IMR-90 (cell line): ENCODE results near the gene RTN1. TPM values are rescaled to one million over a fixed set of nuclear protein-coding genes. Genes with fewer than 3 reads are reported as not detected.

Source experiments
- ATAC-seq: fragments of 200-7000 bp; cut with Tn5 transposase; 2 replicates; pipeline ENCODE4 v1.9.1; 2020; ENCODE audit warnings: low read depth, mild to moderate bottlenecking, moderate library complexity
- BruUV-seq: library from RNA; stranded (reverse); fragments of 400-500 nt; replicated peaks from 2 replicates; lab custom pipeline; 2021; lab: Mats Ljungman, UMichigan
- CTCF ChIA-PET: fragments of 300-600 bp; formaldehyde crosslinking; extraction: SDS; loops from one replicate; lab custom pipeline; 2021; ENCODE audit warnings: antibody characterized with exemption; lab: Yijun Ruan, JAX
- POLR2A ChIA-PET: fragments of 300-600 bp; sonication (Branson Sonifier 250); formaldehyde crosslinking; loops from one replicate; lab custom pipeline; 2022; ENCODE audit warnings: antibody characterized with exemption; ENCODE audit not compliant: unreplicated experiment; lab: Charles Lee
- DNase-seq: peaks from one replicate; pipeline ENCODE4 v3.0.0; 2013
- H2AFZ ChIP-seq: replicated peaks from 2 replicates; pipeline ENCODE3; 2013; ENCODE audit warnings: low read length, mild to moderate bottlenecking; ENCODE audit not compliant: poor library complexity
- H2AK5ac ChIP-seq: 2 replicates; pipeline ENCODE4 v1.6.1; 2013; ENCODE audit warnings: low read depth, low read length, inconsistent platforms
- H2AK9ac ChIP-seq: replicated peaks from 2 replicates; pipeline ENCODE3; 2013; ENCODE audit warnings: mild to moderate bottlenecking, low read depth, low read length, moderate library complexity; ENCODE audit not compliant: poor library complexity
- H2BK120ac ChIP-seq: 2 replicates; pipeline ENCODE4 v1.6.1; 2013; ENCODE audit warnings: low read depth, low read length, inconsistent platforms
- H2BK15ac ChIP-seq: 3 replicates; pipeline ENCODE4 v1.6.1; 2013; ENCODE audit warnings: low read depth, low read length, inconsistent platforms
- H2BK20ac ChIP-seq: 2 replicates; pipeline ENCODE4 v1.6.1; 2013; ENCODE audit warnings: low read depth, mild to moderate bottlenecking, inconsistent platforms, low read length, moderate library complexity
- H2BK5ac ChIP-seq: 2 replicates; pipeline ENCODE4 v1.6.1; 2013; ENCODE audit warnings: mild to moderate bottlenecking, low read depth, low read length, inconsistent platforms; ENCODE audit not compliant: poor library complexity, severe bottlenecking
- H3K14ac ChIP-seq: replicated peaks from 2 replicates; pipeline ENCODE4 v1.6.1; 2013; ENCODE audit warnings: low read depth, low read length, inconsistent platforms
- H3K18ac ChIP-seq: 2 replicates; pipeline ENCODE4 v1.6.1; 2013; ENCODE audit warnings: low read depth, low read length, control low read depth
- H3K23ac ChIP-seq: 2 replicates; pipeline ENCODE4 v1.6.1; 2013; ENCODE audit warnings: low read depth, low read length, inconsistent platforms
- H3K27ac ChIP-seq: 2 replicates; pipeline ENCODE4 v1.5.1; 2013; ENCODE audit warnings: mild to moderate bottlenecking, control low read depth, low read length; ENCODE audit not compliant: insufficient read depth
- H3K27me3 ChIP-seq: 2 replicates; pipeline ENCODE4 v1.6.1; 2013; ENCODE audit warnings: low read length; ENCODE audit not compliant: control insufficient read depth, insufficient read depth
- H3K36me3 ChIP-seq: 2 replicates; pipeline ENCODE4 v1.6.1; 2013; ENCODE audit warnings: low read length, mixed read lengths; ENCODE audit not compliant: control insufficient read depth, insufficient read depth
- H3K4ac ChIP-seq: 2 replicates; pipeline ENCODE4 v1.6.1; 2013; ENCODE audit warnings: low read depth, low read length, inconsistent platforms
- H3K4me1 ChIP-seq: 2 replicates; pipeline ENCODE4 v1.6.1; 2013; ENCODE audit warnings: low read length, mixed read lengths; ENCODE audit not compliant: control insufficient read depth, insufficient read depth
- H3K4me2 ChIP-seq: 2 replicates; pipeline ENCODE4 v1.6.1; 2013; ENCODE audit warnings: low read depth, mild to moderate bottlenecking, control low read depth, low read length, moderate library complexity
- H3K4me3 ChIP-seq: 2 replicates; pipeline ENCODE4 v1.5.1; 2013; ENCODE audit warnings: low read depth, mild to moderate bottlenecking, control low read depth, low read length, moderate library complexity; ENCODE audit not compliant: insufficient read depth
- H3K56ac ChIP-seq: 2 replicates; pipeline ENCODE4 v1.6.1; 2013; ENCODE audit warnings: low read length, inconsistent platforms; ENCODE audit not compliant: insufficient read depth; ENCODE audit errors: extremely low read depth
- H3K79me1 ChIP-seq, 2 experiments: 2 replicates each; pipeline ENCODE4 v1.6.1; 2013; ENCODE audit warnings: low read length in 2 of 2, inconsistent platforms in 1 of 2, low read depth in 1 of 2
- H3K9ac ChIP-seq: 2 replicates; pipeline ENCODE4 v1.6.1; 2013; ENCODE audit warnings: low read depth, low read length, control low read depth
- H3K9me1 ChIP-seq: 2 replicates; pipeline ENCODE4 v1.6.1; 2013; ENCODE audit warnings: low read length, inconsistent platforms; ENCODE audit not compliant: insufficient read depth
- H3K9me3 ChIP-seq: 2 replicates; pipeline ENCODE4 v1.6.1; 2013; ENCODE audit warnings: low read length; ENCODE audit not compliant: control insufficient read depth, insufficient read depth
- H4K20me1 ChIP-seq: 2 replicates; pipeline ENCODE4 v1.6.1; 2013; ENCODE audit warnings: low read length, inconsistent platforms; ENCODE audit not compliant: insufficient read depth
- H4K5ac ChIP-seq: 2 replicates; pipeline ENCODE4 v1.6.1; 2013; ENCODE audit warnings: mild to moderate bottlenecking, low read depth, low read length, control low read depth
- H4K8ac ChIP-seq, 2 experiments: 2 replicates each; pipeline ENCODE4 v1.6.1; 2013; ENCODE audit warnings: low read depth in 2 of 2, low read length in 2 of 2, control low read depth in 1 of 2, inconsistent platforms in 1 of 2
- H4K91ac ChIP-seq: 2 replicates; pipeline ENCODE4 v1.6.1; 2013; ENCODE audit warnings: low read depth, low read length, inconsistent platforms; ENCODE audit not compliant: insufficient read depth
- BHLHE40 ChIP-seq: fragments of 150-350 bp; IDR thresholded peaks from 2 replicates; pipeline ENCODE4 v1.6.1; 2016; ENCODE audit warnings: mild to moderate bottlenecking, low read depth, low read length
- CTCF ChIP-seq: conservative IDR thresholded peaks from 2 replicates; pipeline ENCODE4 v1.5.1; 2012; ENCODE audit warnings: mild to moderate bottlenecking, low read depth, low read length, improper control_type of control experiment
- ELK1 ChIP-seq: fragments of 150-350 bp; IDR thresholded peaks from 2 replicates; pipeline ENCODE4 v1.6.1; 2016; ENCODE audit warnings: low read depth, mild to moderate bottlenecking, low read length, moderate library complexity, borderline replicate concordance
- FOS ChIP-seq: fragments of 150-350 bp; IDR thresholded peaks from 2 replicates; pipeline ENCODE4 v1.6.1; 2016; ENCODE audit warnings: low read depth, low read length
- MAFK ChIP-seq: IDR thresholded peaks from 2 replicates; pipeline ENCODE4 v1.6.1; 2012; ENCODE audit warnings: low read depth, low read length, improper control_type of control experiment
- MAZ ChIP-seq: IDR thresholded peaks from 2 replicates; pipeline ENCODE4 v1.6.1; 2012; ENCODE audit warnings: low read depth, mild to moderate bottlenecking, low read length, improper control_type of control experiment, moderate library complexity, borderline replicate concordance
- MXI1 ChIP-seq: IDR thresholded peaks from 2 replicates; pipeline ENCODE4 v1.6.1; 2012; ENCODE audit warnings: low read depth, mild to moderate bottlenecking, low read length, moderate library complexity, borderline replicate concordance
- NFE2L2 ChIP-seq: fragments of 150-350 bp; IDR thresholded peaks from 2 replicates; pipeline ENCODE4 v1.6.1; 2016; ENCODE audit warnings: low read depth, mild to moderate bottlenecking, low read length
- POLR2A ChIP-seq: IDR thresholded peaks from 2 replicates; pipeline ENCODE4 v1.6.1; 2012; ENCODE audit warnings: mild to moderate bottlenecking, low read depth, low read length
- RCOR1 ChIP-seq: IDR thresholded peaks from 2 replicates; pipeline ENCODE4 v1.6.1; 2012; ENCODE audit warnings: mild to moderate bottlenecking, low read length, improper control_type of control experiment; ENCODE audit not compliant: insufficient replicate concordance
- RFX5 ChIP-seq: IDR thresholded peaks from 2 replicates; pipeline ENCODE4 v1.8.0; 2012; ENCODE audit warnings: low read depth, mild to moderate bottlenecking, low read length, moderate library complexity
- USF2 ChIP-seq: fragments of 150-350 bp; IDR thresholded peaks from 2 replicates; pipeline ENCODE4 v1.6.1; 2017; ENCODE audit warnings: mild to moderate bottlenecking, antibody characterized with exemption, low read length, low read depth
- WGBS, 2 experiments: methylation state at CpG; one replicate each; pipeline versions ENCODE4 v1.1.5 to v1.1.7; 2013; ENCODE audit warnings: missing lambda C conversion rate in 2 of 2; ENCODE audit not compliant: insufficient read length in 1 of 2; ENCODE audit errors: extremely low coverage in 2 of 2; 5-methylcytosine and 5-hydroxymethylcytosine counted together
- dilution Hi-C: fragments of 300-500 bp; cut with HindIII; formaldehyde crosslinking; loops from one replicate; pipeline ENCODE4 v1.14.3; 2018; ENCODE audit warnings: low sequenced_read_pairs; ENCODE audit not compliant: unreplicated experiment
- in situ Hi-C: fragments of 300-500 bp; cut with MboI; formaldehyde crosslinking; loops from 3 replicates; pipeline ENCODE4 v1.14.3; 2019; ENCODE audit warnings: low sequenced_read_pairs, inconsistent platforms, mixed read lengths
- intact Hi-C: fragments of 100-400 bp; cut with micrococcal nuclease; formaldehyde crosslinking; loops from 2 replicates; pipeline ENCODE4 v1.10.0; 2022
- polyA plus RNA-seq, 3 experiments: library from polyadenylated mRNA; depleted of rRNA; stranded (reverse); fragments of >200 nt; gene quantifications; 2 replicates each; pipeline ENCODE4 v1.2.3, GENCODE V29; 2012; ENCODE audit warnings: low replicate concordance in 1 of 3
- total RNA-seq: library from RNA; depleted of rRNA; stranded (reverse); fragments of >200 nt; gene quantifications from 2 replicates; pipeline ENCODE4 v1.2.3, GENCODE V29; 2012

Gene RTN1
- total and polyA plus RNA-seq, 2 of the 4 experiments (the other 2 are of a cell fraction) = 0.18 to 0.46 TPM

GRCh38 chr14:59582161-59582560 lies 288.4 kb downstream of the RTN1 start:
- Histone ChIP-seq H3K23ac (no peak overlapping the region), H3K36me3 (no peaks in the 10 kb centered on the region), H3K18ac (no peak overlapping the region), H3K4ac (no peak overlapping the region), H2AK9ac (no peak overlapping the region), H3K79me1 (no peaks in the 10 kb centered on the region), H4K20me1 (no peaks in the 10 kb centered on the region), H3K27me3 (peaks cover 7% of the 10 kb centered on the region), H2AFZ (no peak overlapping the region), H2AK5ac (no peak overlapping the region), H3K56ac (no peak overlapping the region), H2BK120ac (no peak overlapping the region), H3K4me2 (no peak overlapping the region), H3K27ac (no peak overlapping the region), H2BK15ac (no peak overlapping the region), H3K9me1 (no peaks in the 10 kb centered on the region), H3K4me3 (no peak overlapping the region), H2BK20ac (no peak overlapping the region), H4K91ac (no peak overlapping the region), H4K8ac (no peak overlapping the region), H3K9ac (no peak overlapping the region), H2BK5ac (no peak overlapping the region), H4K5ac (no peak overlapping the region), H3K9me3 (no peaks in the 10 kb centered on the region), H3K4me1 (no peaks in the 10 kb centered on the region), H3K14ac (no peak overlapping the region)
- ChIA-PET POLR2A (no interaction called here), CTCF (no interaction called here)
- no peak for DNase-seq
- TF ChIP-seq RCOR1 (no peak), ELK1 (no peak), MXI1 (no peak), USF2 (no peak), CTCF (no peak), RFX5 (no peak), POLR2A (no peak), NFE2L2 (no peak), MAFK (no peak), BHLHE40 (no peak), MAZ (no peak), FOS (no peak)
- WGBS, 2 experiments = no CpG with 5 or more reads among the region's 3 CpGs
- dilution Hi-C loops = no loop called here
- intact Hi-C loops = no loop called here
- ATAC-seq = no peak
- in situ Hi-C loops = no loop called here
- BruUV-seq = no TSS peak
